Endothelial cell of umbilical vein (primary cell): ENCODE data around the gene ZNF384. TPM values are rescaled to one million over a fixed set of nuclear protein-coding genes. Genes with fewer than 3 reads are reported as not detected.

Source experiments
- BruUV-seq: library from RNA; stranded (reverse); fragments of 400-500 nt; replicated peaks from 2 replicates; lab custom pipeline; 2021; lab: Mats Ljungman, UMichigan
- CTCF ChIA-PET: fragments of 300-600, 350-600 bp; sonication (Branson Sonifier 250); formaldehyde crosslinking; loops from one replicate; lab custom pipeline; 2021; ENCODE audit warnings: antibody characterized with exemption, inconsistent platforms; lab: Charles Lee
- POLR2A ChIA-PET: fragments of 300-600, 350-600 bp; sonication (Branson Sonifier 250); formaldehyde crosslinking; loops from one replicate; lab custom pipeline; 2021; ENCODE audit warnings: antibody characterized with exemption, inconsistent platforms; lab: Charles Lee
- DNase-seq: peaks from one replicate; pipeline ENCODE4 v3.0.0-alpha.2; 2011; ENCODE audit warnings: low read depth, low spot score
- FAIRE-seq: peaks from 2 replicates; lab custom pipeline; 2011; peaks lifted over from hg19 to GRCh38; lab: Jason Lieb, UNC
- H2AFZ ChIP-seq: 2 replicates; pipeline ENCODE4 v1.6.0; 2012; ENCODE audit warnings: low read depth, low read length, control low read depth, inconsistent platforms
- H3K27ac ChIP-seq: 2 replicates; pipeline ENCODE4 v1.5.1; 2011; ENCODE audit warnings: low read depth, mild to moderate bottlenecking, control low read depth, low read length, moderate library complexity; ENCODE audit not compliant: insufficient read depth
- H3K27me3 ChIP-seq, 2 experiments: 2 replicates each; pipeline versions ENCODE4 v1.6.0 to v1.6.1; 2011; ENCODE audit warnings: low read length in 2 of 2, mixed read lengths in 1 of 2; ENCODE audit not compliant: control insufficient read depth in 2 of 2, insufficient read depth in 2 of 2
- H3K36me3 ChIP-seq, 2 experiments: 2 replicates in 1 of 2; 3 replicates in 1 of 2; pipeline ENCODE4 v1.5.1; 2011; ENCODE audit warnings: low read length in 2 of 2, mild to moderate bottlenecking in 1 of 2, moderate library complexity in 1 of 2; ENCODE audit not compliant: control insufficient read depth in 2 of 2, insufficient read depth in 2 of 2; ENCODE audit errors: extremely low read depth in 1 of 2
- H3K4me1 ChIP-seq: 3 replicates; pipeline ENCODE4 v1.5.1; 2011; ENCODE audit warnings: mild to moderate bottlenecking, low read length; ENCODE audit not compliant: control insufficient read depth, insufficient read depth; ENCODE audit errors: extremely low read depth
- H3K4me2 ChIP-seq: 2 replicates; pipeline ENCODE4 v1.6.1; 2011; ENCODE audit warnings: low read length, control low read depth, mixed read lengths; ENCODE audit not compliant: insufficient read depth
- H3K4me3 ChIP-seq, 3 experiments: fragments of 200-600 bp in 1 of 3; sonication (generic), shearing (Covaris generic) in 1 of 3; replicated peaks in 1 of 3; 2 replicates each; pipeline ENCODE4 v1.5.1; 2011 to 2016; ENCODE audit warnings: control low read depth in 3 of 3, low read length in 3 of 3, mild to moderate bottlenecking in 2 of 3, inconsistent platforms in 1 of 3, low read depth in 1 of 3, moderate library complexity in 1 of 3; ENCODE audit not compliant: insufficient read depth in 1 of 3
- H3K79me2 ChIP-seq: 2 replicates; pipeline ENCODE4 v1.6.0; 2012; ENCODE audit warnings: low read length, inconsistent platforms; ENCODE audit not compliant: control insufficient read depth, insufficient read depth
- H3K9ac ChIP-seq: replicated peaks from 2 replicates; pipeline ENCODE3; 2011; ENCODE audit warnings: low read length, control low read depth; ENCODE audit not compliant: insufficient read depth; ENCODE audit errors: extremely low read depth
- H3K9me1 ChIP-seq: replicated peaks from 3 replicates; pipeline ENCODE4 v1.6.0; 2011; ENCODE audit warnings: mild to moderate bottlenecking, low read length; ENCODE audit not compliant: control insufficient read depth, insufficient read depth; ENCODE audit errors: extremely low read depth
- H3K9me3 ChIP-seq: replicated peaks from 2 replicates; pipeline ENCODE4 v1.5.1; 2012; ENCODE audit warnings: low read length, inconsistent platforms; ENCODE audit not compliant: control insufficient read depth, insufficient read depth
- H4K20me1 ChIP-seq: replicated peaks from 2 replicates; pipeline ENCODE3; 2011; ENCODE audit warnings: mild to moderate bottlenecking, low read length; ENCODE audit not compliant: control insufficient read depth, insufficient read depth; ENCODE audit errors: extremely low read depth
- EZH2 ChIP-seq: IDR thresholded peaks from 2 replicates; pipeline ENCODE4 v1.6.1; 2012; ENCODE audit warnings: borderline replicate concordance, low read depth, mild to moderate bottlenecking, moderate library complexity, low read length, inconsistent platforms; ENCODE audit not compliant: severe bottlenecking
- FOS ChIP-seq: IDR thresholded peaks from 2 replicates; pipeline ENCODE4 v1.6.1; 2011; ENCODE audit warnings: mild to moderate bottlenecking, low read length, moderate library complexity, borderline replicate concordance; ENCODE audit not compliant: insufficient read depth
- JUN ChIP-seq: IDR thresholded peaks from 2 replicates; pipeline ENCODE4 v1.6.1; 2011; ENCODE audit warnings: borderline replicate concordance, low read depth; ENCODE audit not compliant: insufficient read length, insufficient read depth
- MYC ChIP-seq: IDR thresholded peaks from one replicate; pipeline ENCODE4 v1.6.1; 2011; ENCODE audit warnings: mild to moderate bottlenecking, low read depth, low read length
- POLR2A ChIP-seq: IDR thresholded peaks from 2 replicates; pipeline ENCODE4 v1.6.1; 2012; ENCODE audit warnings: low read depth, mild to moderate bottlenecking, control low read depth, low read length
- POLR2AphosphoS5 ChIP-seq: IDR thresholded peaks from 2 replicates; pipeline ENCODE4 v1.6.1; 2012; ENCODE audit warnings: low read depth, mild to moderate bottlenecking, control low read depth, low read length, moderate library complexity; ENCODE audit not compliant: insufficient read depth
- dilution Hi-C: fragments of 300-500 bp; cut with MboI; formaldehyde crosslinking; loops from one replicate; pipeline ENCODE4 v1.15.0; 2019; ENCODE audit warnings: low sequenced_read_pairs; ENCODE audit not compliant: extremely low pct_ligation_motif_present
- intact Hi-C: fragments of 100-400 bp; cut with micrococcal nuclease; formaldehyde crosslinking; loops from one replicate; pipeline ENCODE4 v1.10.0; 2022
- polyA plus RNA-seq, 4 experiments: library from polyadenylated mRNA; depleted of rRNA in 3 of 4; stranded (reverse) in 3 of 4; unstranded in 1 of 4; fragments of >200 nt; gene quantifications; 2 replicates each; pipeline versions ENCODE4 v1.2.1 to v1.2.3, GENCODE V29; 2011 to 2012; ENCODE audit warnings: missing spikeins in 1 of 4
- total RNA-seq: library from RNA; stranded (reverse); gene quantifications from 2 replicates; pipeline ENCODE4 v1.2.3, GENCODE V29; 2021
- TF ChIP-seq, protein P1 (sequence below): IDR thresholded peaks from 2 replicates; pipeline ENCODE4 v1.6.1; 2011; ENCODE audit not compliant: insufficient read depth, insufficient read length
- TF ChIP-seq, protein P2 (sequence below), 2 donors: IDR thresholded peaks; 1 replicate in 1 of 2; 2 replicates in 1 of 2; pipeline ENCODE4 v1.5.1; 2011; ENCODE audit warnings: low read length in 2 of 2, mild to moderate bottlenecking in 2 of 2, moderate library complexity in 2 of 2, control low read depth in 1 of 2, inconsistent platforms in 1 of 2, low read depth in 1 of 2; ENCODE audit not compliant: insufficient read depth in 1 of 2; ENCODE audit errors: extremely low read depth in 1 of 2

ZNF384 gene
- total and polyA plus RNA-seq, 2 donors (not counting 3 experiments of a cell fraction or from before 2014, with no cell fraction given), result 52.8 to 58.3 TPM

DNA sequence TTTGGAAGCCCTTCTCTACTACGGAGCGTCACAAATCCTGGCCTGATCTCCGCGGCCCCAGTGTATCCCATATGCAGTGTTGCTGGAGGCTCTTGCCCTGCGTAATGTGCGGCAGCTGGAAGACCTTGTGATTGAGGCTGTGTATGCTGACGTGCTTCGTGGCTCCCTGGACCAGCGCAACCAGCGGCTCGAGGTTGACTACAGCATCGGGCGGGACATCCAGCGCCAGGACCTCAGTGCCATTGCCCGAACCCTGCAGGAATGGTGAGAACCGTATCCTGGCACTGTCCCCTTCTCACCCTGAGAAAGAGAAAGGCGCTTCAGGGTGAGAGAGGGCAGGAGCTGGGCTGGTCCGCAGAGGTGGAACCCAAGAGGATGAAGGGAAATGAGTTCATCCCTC, 40.0 kb upstream of the ZNF384 start:
- POLR2A ChIA-PET, result no interaction called here
- Histone ChIP-seq H3K9me3 (no peaks in the 10 kb centered on the region), H3K9me1 (no peaks in the 10 kb centered on the region), H2AFZ (no peak overlapping the region), H4K20me1 (no peaks in the 10 kb centered on the region), H3K4me2 (no peak overlapping the region), H3K36me3 (peaks cover 6 to 26% of the 10 kb centered on the region in 2 experiments), H3K4me3 (no peak overlapping the region), H3K79me2 (peaks cover 2% of the 10 kb centered on the region), H3K9ac (no peak overlapping the region), H3K27me3 (no peaks in the 10 kb centered on the region), H3K27ac (no peak overlapping the region), H3K4me1 (peaks cover 6% of the 10 kb centered on the region)
- BruUV-seq, result no TSS peak
- intact Hi-C loops (no loop called here), dilution Hi-C loops (no loop called here)
- TF ChIP-seq MYC (no peak), JUN (no peak), POLR2AphosphoS5 (no peak)
- CTCF ChIA-PET, result no interaction called here
- FAIRE-seq (no peak), DNase-seq (no peak)

DNA sequence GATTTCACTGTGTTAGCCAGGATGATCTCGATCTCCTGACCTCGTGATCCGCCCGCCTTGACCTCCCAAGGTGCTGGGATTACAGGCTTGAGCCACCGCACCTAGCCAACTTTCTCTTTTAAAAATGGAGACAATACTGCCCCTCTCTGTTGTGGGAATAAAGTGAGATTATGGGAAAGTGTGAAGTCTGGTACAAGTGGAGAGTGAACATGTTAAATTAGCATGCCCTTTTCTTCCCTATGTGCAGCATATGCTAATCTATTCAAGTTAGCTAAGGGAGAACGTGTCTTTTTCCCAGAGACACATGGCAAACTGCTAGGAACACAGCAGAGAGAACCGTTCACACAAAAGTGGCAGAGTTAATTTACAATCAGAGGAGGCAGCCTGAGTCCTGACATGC, 36.2 kb upstream of the ZNF384 start:
- POLR2A ChIA-PET, result interaction anchor here (0.6 kb wide), 1 partner anchor 9 kb away, joined by 3 read pairs; no protein-coding TSS in a partner anchor
- Histone ChIP-seq H3K4me3 (no peak overlapping the region), H3K9me1 (no peaks in the 10 kb centered on the region), H3K27me3 (no peaks in the 10 kb centered on the region), H3K36me3 (peaks cover 3 to 16% of the 10 kb centered on the region in 2 experiments), H3K9ac (no peak overlapping the region), H4K20me1 (no peaks in the 10 kb centered on the region), H2AFZ (no peak overlapping the region), H3K27ac (no peak overlapping the region), H3K4me1 (peaks cover 11% of the 10 kb centered on the region), H3K79me2 (peaks cover 2% of the 10 kb centered on the region), H3K4me2 (no peak overlapping the region), H3K9me3 (no peaks in the 10 kb centered on the region)
- intact Hi-C loops (no loop called here), dilution Hi-C loops (no loop called here)
- DNase-seq (no peak), FAIRE-seq (no peak)
- CTCF ChIA-PET, result interaction anchor here (1.3 to 2.8 kb wide), 4 partner anchors 8 to 36 kb away, joined by 4 to 15 read pairs (median 12); partner anchors contain the start of genes MLF2 and ZNF384
- no peak for TF ChIP-seq FOS
- TF ChIP-seq JUN, result no peak
- TF ChIP-seq, protein P1, sequence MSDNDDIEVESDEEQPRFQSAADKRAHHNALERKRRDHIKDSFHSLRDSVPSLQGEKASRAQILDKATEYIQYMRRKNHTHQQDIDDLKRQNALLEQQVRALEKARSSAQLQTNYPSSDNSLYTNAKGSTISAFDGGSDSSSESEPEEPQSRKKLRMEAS, result no peak
- TF ChIP-seq EZH2, result no peak
- TF ChIP-seq, protein P2, sequence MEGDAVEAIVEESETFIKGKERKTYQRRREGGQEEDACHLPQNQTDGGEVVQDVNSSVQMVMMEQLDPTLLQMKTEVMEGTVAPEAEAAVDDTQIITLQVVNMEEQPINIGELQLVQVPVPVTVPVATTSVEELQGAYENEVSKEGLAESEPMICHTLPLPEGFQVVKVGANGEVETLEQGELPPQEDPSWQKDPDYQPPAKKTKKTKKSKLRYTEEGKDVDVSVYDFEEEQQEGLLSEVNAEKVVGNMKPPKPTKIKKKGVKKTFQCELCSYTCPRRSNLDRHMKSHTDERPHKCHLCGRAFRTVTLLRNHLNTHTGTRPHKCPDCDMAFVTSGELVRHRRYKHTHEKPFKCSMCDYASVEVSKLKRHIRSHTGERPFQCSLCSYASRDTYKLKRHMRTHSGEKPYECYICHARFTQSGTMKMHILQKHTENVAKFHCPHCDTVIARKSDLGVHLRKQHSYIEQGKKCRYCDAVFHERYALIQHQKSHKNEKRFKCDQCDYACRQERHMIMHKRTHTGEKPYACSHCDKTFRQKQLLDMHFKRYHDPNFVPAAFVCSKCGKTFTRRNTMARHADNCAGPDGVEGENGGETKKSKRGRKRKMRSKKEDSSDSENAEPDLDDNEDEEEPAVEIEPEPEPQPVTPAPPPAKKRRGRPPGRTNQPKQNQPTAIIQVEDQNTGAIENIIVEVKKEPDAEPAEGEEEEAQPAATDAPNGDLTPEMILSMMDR (IDR thresholded peaks at IDR 0.05; ENCODE audit: extremely low read depth in 1 of 2, insufficient read depth in 1 of 2, low read depth in 1 of 2, low read length in 2 of 2), result no peak
- TF ChIP-seq POLR2AphosphoS5, result no peak
- TF ChIP-seq POLR2A, result no peak
- no peak for TF ChIP-seq MYC
- BruUV-seq, result no TSS peak
